Measurements from ENCODE around the gene TUBGCP3.
"Not testable (repeated sequence)": the region's sequence is repeated elsewhere in the genome, so short reads cannot be mapped to it uniquely, and the experiment has no call there.

Gene TUBGCP3

GRCh38 chr13:112562786-112563383 lies 25.1 kb downstream of the TUBGCP3 start:
- Histone ChIP-seq H3K36me3 (ENCODE audit: control insufficient read depth, insufficient read depth, low read length) (peaks cover 41% of the 10 kb centered on the region), H3K27ac (ENCODE audit: insufficient read depth, low read length, poor library complexity, severe bottlenecking) (no peak overlapping the region), H3K4me1 (ENCODE audit: control insufficient read depth, insufficient read depth, low read length, poor library complexity, severe bottlenecking) (no peaks in the 10 kb centered on the region), H3K4me3 (ENCODE audit: insufficient read depth, low read depth, low read length, poor library complexity, severe bottlenecking) (no peak overlapping the region), H3K9me3 (ENCODE audit: control insufficient read depth, low read length) (no peaks in the 10 kb centered on the region), H3K27me3 (replicated peaks; ENCODE audit: control insufficient read depth, insufficient read depth, low read length, poor library complexity, severe bottlenecking) (no peaks in the 10 kb centered on the region)
- no peak for DNase-seq

- Histone ChIP-seq H3K9me3 (ENCODE audit: control insufficient read depth, low read length) (no peaks in the 10 kb centered on the region), H3K27ac (ENCODE audit: insufficient read depth, low read length, poor library complexity, severe bottlenecking) (no peak overlapping the region), H3K4me3 (ENCODE audit: insufficient read depth, low read depth, low read length, poor library complexity, severe bottlenecking) (no peak overlapping the region), H3K27me3 (replicated peaks; ENCODE audit: control insufficient read depth, insufficient read depth, low read length, poor library complexity, severe bottlenecking) (no peaks in the 10 kb centered on the region), H3K36me3 (ENCODE audit: control insufficient read depth, insufficient read depth, low read length) (peaks cover 41% of the 10 kb centered on the region), H3K4me1 (ENCODE audit: control insufficient read depth, insufficient read depth, low read length, poor library complexity, severe bottlenecking) (no peaks in the 10 kb centered on the region)
- DNase-seq: no peak
These were observed 25.7 kb downstream of the TUBGCP3 start for GRCh38 chr13:112562254-112562653.

- Histone ChIP-seq H3K27ac (ENCODE audit: insufficient read depth, low read length, poor library complexity, severe bottlenecking) (no peak overlapping the region), H3K27me3 (replicated peaks; ENCODE audit: control insufficient read depth, insufficient read depth, low read length, poor library complexity, severe bottlenecking) (no peaks in the 10 kb centered on the region), H3K4me3 (ENCODE audit: insufficient read depth, low read depth, low read length, poor library complexity, severe bottlenecking) (no peak overlapping the region), H3K36me3 (ENCODE audit: control insufficient read depth, insufficient read depth, low read length) (peaks cover 41% of the 10 kb centered on the region), H3K4me1 (ENCODE audit: control insufficient read depth, insufficient read depth, low read length, poor library complexity, severe bottlenecking) (no peaks in the 10 kb centered on the region), H3K9me3 (ENCODE audit: control insufficient read depth, low read length) (no peaks in the 10 kb centered on the region)
- no peak for DNase-seq
These were observed 26.5 kb downstream of the TUBGCP3 start for GRCh38 chr13:112561478-112561877.

- Histone ChIP-seq H3K4me1 (ENCODE audit: control insufficient read depth, insufficient read depth, low read length, poor library complexity, severe bottlenecking) (no peaks in the 10 kb centered on the region), H3K4me3 (ENCODE audit: insufficient read depth, low read depth, low read length, poor library complexity, severe bottlenecking) (no peak overlapping the region), H3K27me3 (replicated peaks; ENCODE audit: control insufficient read depth, insufficient read depth, low read length, poor library complexity, severe bottlenecking) (no peaks in the 10 kb centered on the region), H3K36me3 (ENCODE audit: control insufficient read depth, insufficient read depth, low read length) (peaks cover 61% of the 10 kb centered on the region), H3K9me3 (ENCODE audit: control insufficient read depth, low read length) (no peaks in the 10 kb centered on the region), H3K27ac (ENCODE audit: insufficient read depth, low read length, poor library complexity, severe bottlenecking) (no peak overlapping the region)
- DNase-seq: no peak
These were observed 29.1 kb downstream of the TUBGCP3 start for GRCh38 chr13:112558696-112559418.

GRCh38 chr13:112556600-112556999 lies 31.4 kb downstream of the TUBGCP3 start:
- Histone ChIP-seq H3K9me3 (ENCODE audit: control insufficient read depth, low read length) (no peaks in the 10 kb centered on the region), H3K4me1 (ENCODE audit: control insufficient read depth, insufficient read depth, low read length, poor library complexity, severe bottlenecking) (no peaks in the 10 kb centered on the region), H3K27ac (ENCODE audit: insufficient read depth, low read length, poor library complexity, severe bottlenecking) (no peak overlapping the region), H3K36me3 (ENCODE audit: control insufficient read depth, insufficient read depth, low read length) (peaks cover 79% of the 10 kb centered on the region), H3K4me3 (ENCODE audit: insufficient read depth, low read depth, low read length, poor library complexity, severe bottlenecking) (no peak overlapping the region), H3K27me3 (replicated peaks; ENCODE audit: control insufficient read depth, insufficient read depth, low read length, poor library complexity, severe bottlenecking) (no peaks in the 10 kb centered on the region)
- no peak for DNase-seq

- H3K36me3 ChIP-seq (ENCODE audit: control insufficient read depth, insufficient read depth, low read length): peaks cover 82% of the 10 kb centered on the region
- no peak overlapping the region for H3K27ac ChIP-seq (ENCODE audit: insufficient read depth, low read length, poor library complexity, severe bottlenecking)
- DNase-seq: no peak
- no peaks in the 10 kb centered on the region for H3K9me3 ChIP-seq (ENCODE audit: control insufficient read depth, low read length)
- no peaks in the 10 kb centered on the region for H3K4me1 ChIP-seq (ENCODE audit: control insufficient read depth, insufficient read depth, low read length, poor library complexity, severe bottlenecking)
- no peaks in the 10 kb centered on the region for H3K27me3 ChIP-seq (replicated peaks; ENCODE audit: control insufficient read depth, insufficient read depth, low read length, poor library complexity, severe bottlenecking)
- H3K4me3 ChIP-seq (ENCODE audit: insufficient read depth, low read depth, low read length, poor library complexity, severe bottlenecking): no peak overlapping the region
These were observed 33.6 kb downstream of the TUBGCP3 start for GRCh38 chr13:112554214-112554850.

GRCh38 chr13:112548975-112549374 lies 39.0 kb downstream of the TUBGCP3 start:
- H3K36me3 ChIP-seq (ENCODE audit: control insufficient read depth, insufficient read depth, low read length): peaks cover 63% of the 10 kb centered on the region
- H3K4me1 ChIP-seq (ENCODE audit: control insufficient read depth, insufficient read depth, low read length, poor library complexity, severe bottlenecking); H3K9me3 ChIP-seq (ENCODE audit: control insufficient read depth, low read length); DNase-seq; H3K27me3 ChIP-seq (replicated peaks; ENCODE audit: control insufficient read depth, insufficient read depth, low read length, poor library complexity, severe bottlenecking); H3K4me3 ChIP-seq (ENCODE audit: insufficient read depth, low read depth, low read length, poor library complexity, severe bottlenecking); H3K27ac ChIP-seq (ENCODE audit: insufficient read depth, low read length, poor library complexity, severe bottlenecking): not testable (repeated sequence)

GRCh38 chr13:112545856-112546255 lies 42.1 kb downstream of the TUBGCP3 start:
- no peak for DNase-seq
- Histone ChIP-seq H3K4me3 (ENCODE audit: insufficient read depth, low read depth, low read length, poor library complexity, severe bottlenecking) (no peak overlapping the region), H3K9me3 (ENCODE audit: control insufficient read depth, low read length) (no peaks in the 10 kb centered on the region), H3K36me3 (ENCODE audit: control insufficient read depth, insufficient read depth, low read length) (peaks cover 34% of the 10 kb centered on the region), H3K27ac (ENCODE audit: insufficient read depth, low read length, poor library complexity, severe bottlenecking) (no peak overlapping the region), H3K27me3 (replicated peaks; ENCODE audit: control insufficient read depth, insufficient read depth, low read length, poor library complexity, severe bottlenecking) (no peaks in the 10 kb centered on the region), H3K4me1 (ENCODE audit: control insufficient read depth, insufficient read depth, low read length, poor library complexity, severe bottlenecking) (no peaks in the 10 kb centered on the region)

GRCh38 chr13:112532837-112533745 lies 54.9 kb downstream of the TUBGCP3 start:
- no peaks in the 10 kb centered on the region for H3K9me3 ChIP-seq (ENCODE audit: control insufficient read depth, low read length)
- H3K36me3 ChIP-seq (ENCODE audit: control insufficient read depth, insufficient read depth, low read length): no peaks in the 10 kb centered on the region
- H3K4me3 ChIP-seq (ENCODE audit: insufficient read depth, low read depth, low read length, poor library complexity, severe bottlenecking): no peak overlapping the region
- H3K4me1 ChIP-seq (ENCODE audit: control insufficient read depth, insufficient read depth, low read length, poor library complexity, severe bottlenecking): no peaks in the 10 kb centered on the region
- DNase-seq: no peak
- no peaks in the 10 kb centered on the region for H3K27me3 ChIP-seq (replicated peaks; ENCODE audit: control insufficient read depth, insufficient read depth, low read length, poor library complexity, severe bottlenecking)
- no peak overlapping the region for H3K27ac ChIP-seq (ENCODE audit: insufficient read depth, low read length, poor library complexity, severe bottlenecking)
